HK-2 (cell line): Measurements from ENCODE around the gene CHM.
"Not testable (repeated sequence)": the region's sequence is repeated elsewhere in the genome, so short reads cannot be mapped to it uniquely, and the experiment has no call there.

Source experiments
- DNase-seq: peaks from one replicate; pipeline ENCODE4 v3.0.0-alpha.2; 2018; ENCODE audit not compliant: unreplicated experiment

Gene CHM

DNA sequence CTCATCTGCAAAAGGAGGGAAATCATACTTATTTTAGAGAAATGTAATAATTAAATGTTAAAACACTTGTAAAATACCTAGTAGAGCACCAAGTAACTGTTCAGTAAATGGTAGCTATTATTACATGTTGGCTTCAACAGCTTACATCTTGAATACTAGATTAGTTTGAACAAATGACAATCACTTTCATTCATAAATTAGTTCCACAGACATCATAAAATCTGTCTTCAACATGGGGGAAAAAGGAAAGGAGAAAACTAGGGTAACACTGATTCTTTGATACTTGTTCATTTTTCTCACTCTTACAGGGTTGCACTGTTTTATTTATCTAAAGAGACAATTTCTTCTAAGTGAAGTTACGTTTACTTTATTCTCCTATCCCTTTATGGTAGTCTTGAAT is 51.7 kb downstream of the CHM start:
- DNase-seq = no peak

DNA sequence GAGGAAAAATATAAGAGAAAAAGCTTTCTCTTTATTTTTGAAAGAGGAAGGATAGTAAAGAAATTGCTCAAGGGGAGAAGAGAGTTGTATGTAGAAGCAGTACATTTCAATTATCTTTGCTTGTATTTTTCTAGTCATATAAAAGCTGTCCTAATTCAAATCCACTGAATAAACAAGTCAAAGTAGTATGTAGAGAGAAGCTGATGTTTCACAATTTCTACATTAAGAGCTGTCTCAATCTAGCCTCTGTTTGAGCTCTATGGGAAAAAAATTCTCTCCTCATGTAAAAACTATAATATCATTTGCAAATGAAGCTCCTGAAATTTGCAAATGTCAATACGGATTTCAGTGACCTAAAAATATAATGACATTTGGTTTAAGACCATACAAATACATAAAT is 52.6 kb downstream of the CHM start:
- no peak for DNase-seq

DNA sequence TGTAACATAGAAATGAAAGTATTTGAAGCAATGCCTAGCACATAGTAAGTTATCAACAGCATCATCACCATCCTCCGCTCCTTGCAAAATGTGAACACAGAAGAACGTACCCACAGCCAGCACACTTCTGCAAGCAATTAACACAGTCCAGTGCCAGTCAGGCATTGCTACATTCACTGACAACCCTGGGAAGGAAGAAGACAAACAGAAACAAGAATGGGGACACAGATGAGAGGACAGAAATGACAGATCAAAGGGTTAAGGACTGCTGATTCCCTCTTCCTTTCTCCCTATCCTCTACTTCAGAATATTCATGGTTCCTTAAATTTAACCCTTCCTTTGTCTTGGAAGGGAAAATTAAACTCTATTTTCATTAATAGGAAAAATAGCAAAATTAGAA is 53.1 kb downstream of the CHM start:
- no peak for DNase-seq

DNA sequence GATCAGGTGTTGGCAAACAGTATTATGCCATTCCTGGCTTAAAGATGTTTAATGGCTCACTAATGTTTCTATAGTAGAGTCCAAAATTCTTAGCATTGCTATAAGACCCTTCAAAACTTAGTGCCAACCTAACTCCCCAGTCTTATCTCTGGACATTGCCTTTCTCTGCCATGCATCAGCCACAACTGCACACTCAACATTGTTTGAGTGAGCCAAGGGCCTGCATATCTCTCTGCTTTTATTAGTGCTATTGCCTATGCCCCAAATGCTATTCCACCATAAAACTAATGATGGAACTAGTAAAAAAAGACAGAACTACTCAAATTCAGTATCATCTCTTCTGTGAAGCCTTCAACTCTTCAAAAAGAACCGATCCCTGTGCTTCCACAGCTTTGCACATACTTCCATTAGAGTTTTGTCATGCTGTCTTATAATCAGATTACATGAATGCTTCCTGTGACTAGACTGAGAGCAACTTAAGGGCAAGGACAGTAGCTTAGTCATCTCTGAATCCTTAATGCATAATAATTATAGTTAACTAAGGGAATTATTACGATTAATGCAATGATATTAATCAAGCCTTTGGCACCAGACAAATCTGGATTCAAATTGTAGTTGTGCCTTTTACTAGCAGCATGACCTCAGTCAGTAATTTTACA is 53.7 kb downstream of the CHM start:
- no peak for DNase-seq

DNA sequence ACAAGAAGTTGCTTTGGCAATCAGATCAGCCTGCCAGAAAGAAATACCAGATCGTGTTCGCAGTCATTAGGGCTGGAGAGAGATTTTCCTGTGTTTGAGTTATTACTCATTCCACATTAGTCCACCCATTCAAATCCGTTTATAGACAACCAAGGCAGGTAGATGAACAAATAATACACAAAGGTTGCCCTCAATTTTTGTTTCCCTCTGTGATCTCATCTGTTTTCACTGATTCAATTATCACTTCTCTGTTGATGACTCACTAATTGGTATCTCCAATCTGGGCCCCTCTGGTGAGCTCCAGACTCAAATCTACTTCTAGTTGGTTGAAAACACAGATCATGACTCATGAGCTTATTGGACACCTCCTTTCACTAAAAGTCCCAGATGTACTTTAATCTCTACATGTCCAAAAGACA is 54.5 kb downstream of the CHM start:
- no peak for DNase-seq

DNA sequence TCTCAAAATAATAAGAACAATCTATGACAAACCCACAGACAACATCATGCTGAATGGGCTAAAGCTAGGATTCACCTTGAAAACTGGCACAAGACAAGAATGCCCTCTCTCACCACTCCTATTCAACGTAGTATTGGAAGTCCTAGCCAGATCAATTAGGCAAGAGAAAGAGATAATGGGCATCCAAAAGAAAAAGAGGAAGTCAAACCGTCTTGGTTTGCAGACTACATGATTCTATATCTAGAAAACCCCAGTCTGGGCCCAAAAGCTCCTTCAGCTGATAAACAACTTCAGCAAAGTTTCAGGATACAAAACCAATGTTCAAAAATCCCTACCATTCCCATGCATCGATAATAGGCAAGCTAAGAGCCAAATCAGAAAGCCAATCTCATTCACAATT is 59.0 kb downstream of the CHM start:
- no peak for DNase-seq

DNA sequence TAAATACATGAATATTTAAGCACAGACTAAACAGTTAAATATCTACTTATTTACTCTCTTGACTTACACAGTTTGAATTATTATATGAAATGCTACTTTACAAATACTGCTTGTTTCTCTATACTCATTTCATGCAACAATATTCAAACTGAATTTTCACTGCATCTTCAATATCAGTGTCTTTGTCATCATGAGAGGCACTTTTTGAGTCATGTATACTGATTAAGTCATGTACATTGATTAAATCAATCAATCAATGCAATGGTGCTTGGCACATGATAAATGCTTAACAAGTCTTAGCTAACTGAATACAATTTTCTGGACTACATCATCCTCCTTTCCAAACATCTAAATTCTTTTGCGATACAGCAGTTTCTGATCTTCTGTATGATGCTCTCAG is 67.1 kb downstream of the CHM start:
- DNase-seq = no peak

DNA sequence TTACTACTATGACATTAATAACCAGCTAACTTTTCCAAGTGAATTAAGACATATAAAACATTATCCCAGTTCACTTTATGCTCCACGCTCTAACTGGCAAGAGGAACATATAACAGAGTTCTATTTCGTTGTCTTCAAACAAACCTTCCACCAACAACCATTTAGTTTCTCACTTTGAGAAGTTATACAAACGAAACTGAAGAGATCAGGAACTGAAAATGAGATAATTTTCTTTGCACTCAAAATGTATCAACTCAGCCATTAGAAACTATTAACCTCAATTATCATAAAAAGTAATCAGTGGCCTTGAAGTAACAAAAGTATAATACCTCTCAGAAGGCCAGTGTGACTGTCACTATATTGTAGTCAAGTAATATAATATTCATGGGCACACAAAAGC is 70.1 kb downstream of the CHM start:
- DNase-seq = no peak

DNA sequence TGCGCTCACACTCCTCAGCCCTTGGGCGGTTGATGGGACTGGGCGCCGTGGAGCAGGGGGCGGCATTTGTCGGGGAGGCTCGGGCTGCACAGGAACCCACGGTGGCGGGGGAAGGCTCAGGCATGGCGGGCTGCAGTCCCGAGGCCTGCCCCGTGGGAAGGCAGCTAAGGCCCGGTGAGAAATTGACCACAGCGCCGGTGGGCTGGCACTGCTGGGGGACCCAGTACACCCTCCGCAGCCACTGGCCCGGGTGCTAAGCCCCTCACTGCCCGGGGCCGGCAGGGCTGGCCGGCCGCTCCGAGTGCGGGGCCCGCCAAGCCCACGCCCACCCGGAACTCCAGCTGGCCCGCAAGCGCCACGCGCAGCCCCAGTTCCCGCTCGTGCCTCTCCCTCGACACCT is 75.0 kb downstream of the CHM start:
- not testable (repeated sequence) for DNase-seq

DNA sequence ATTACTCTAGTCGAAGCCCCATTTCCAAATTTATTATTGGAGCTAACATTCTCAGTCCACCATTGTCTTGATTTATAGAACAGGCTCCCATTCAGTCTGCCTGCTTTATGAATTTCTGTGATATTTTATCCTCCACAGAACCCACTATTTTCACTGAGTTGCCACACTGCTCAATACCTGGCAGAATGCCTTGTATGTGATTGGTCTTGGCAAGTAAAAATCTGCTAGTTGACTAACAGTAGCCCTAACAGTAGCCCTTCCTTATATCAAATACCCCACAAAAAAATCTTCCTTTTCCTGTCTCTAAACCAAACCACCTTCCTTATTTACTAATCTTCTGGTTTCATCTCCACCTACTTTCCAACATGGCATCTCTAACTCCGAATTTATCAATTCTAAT is 82.6 kb downstream of the CHM start:
- DNase-seq = no peak

DNA sequence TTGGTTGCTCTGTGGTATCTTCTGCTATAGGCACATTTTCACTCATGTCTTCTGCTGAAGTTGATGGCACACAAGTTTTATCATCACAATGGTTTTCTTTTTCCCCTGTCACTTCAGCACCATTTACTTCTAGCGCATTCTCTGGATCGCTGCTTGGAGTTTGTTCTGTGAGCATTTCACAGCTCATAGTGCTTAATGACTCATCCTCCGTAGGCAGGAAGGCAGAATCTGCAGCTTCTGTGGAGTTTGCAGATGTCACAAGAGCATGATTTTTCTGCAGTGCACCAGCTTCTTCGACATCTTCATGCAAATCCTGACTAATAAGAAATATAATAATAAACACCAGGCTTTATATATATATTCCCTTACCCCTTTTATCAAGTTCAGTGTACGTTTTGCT is 83.6 kb downstream of the CHM start:
- DNase-seq = peak; percentile 11

DNA sequence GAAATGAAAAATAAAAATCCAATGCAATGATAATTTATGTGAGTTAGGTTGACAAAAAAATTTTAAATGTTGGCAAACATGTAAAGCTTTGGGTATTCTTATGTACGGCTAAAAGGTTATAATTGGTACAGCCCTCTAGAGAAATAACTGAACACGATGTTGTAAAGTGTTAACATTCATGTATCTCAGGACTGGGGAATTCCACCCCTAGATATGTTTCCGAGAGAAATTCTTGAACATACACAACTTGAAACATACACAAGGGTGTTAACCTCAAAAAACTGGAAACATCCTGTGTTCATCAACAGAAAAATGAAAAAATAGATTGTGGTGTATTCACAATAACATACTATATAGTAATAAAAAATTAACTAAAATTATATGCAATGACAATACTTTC is 91.8 kb downstream of the CHM start:
- no peak for DNase-seq

DNA sequence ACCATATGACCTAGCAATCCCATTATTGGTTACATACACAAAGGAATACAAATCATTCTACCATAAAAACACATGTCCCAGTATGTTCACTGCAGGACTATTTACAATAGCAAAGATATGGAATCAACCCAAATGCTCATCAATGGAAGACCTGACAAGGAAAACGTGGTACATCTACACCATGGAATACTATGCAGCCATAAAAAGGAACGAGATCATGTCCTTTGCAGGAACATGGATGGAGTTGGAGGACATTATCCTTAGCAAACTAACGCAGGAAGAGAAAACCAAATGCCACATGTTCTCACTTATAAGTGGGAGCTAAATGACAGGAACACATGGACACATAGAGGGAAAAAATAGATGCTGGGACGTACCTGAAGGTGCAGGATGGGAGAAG is 102.6 kb downstream of the CHM start:
- not testable (repeated sequence) for DNase-seq

DNA sequence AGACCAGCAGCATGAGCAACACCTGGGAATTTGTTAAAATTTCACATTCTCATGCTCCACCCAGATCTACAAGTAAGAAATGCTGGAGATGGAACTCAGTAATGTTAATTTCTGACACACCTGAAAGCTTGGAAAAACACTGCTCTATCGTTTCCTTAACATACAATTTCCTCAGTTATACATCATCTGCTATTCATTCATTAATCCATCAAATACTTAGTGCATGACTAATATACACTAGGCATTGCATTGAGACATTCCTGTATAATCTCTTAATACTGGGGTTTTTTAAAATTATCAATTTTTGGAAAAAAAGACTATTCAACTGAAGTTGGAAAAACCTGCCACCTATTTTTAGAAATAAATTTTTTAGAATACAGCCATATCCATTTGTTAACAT is 106.1 kb downstream of the CHM start:
- no peak for DNase-seq

DNA sequence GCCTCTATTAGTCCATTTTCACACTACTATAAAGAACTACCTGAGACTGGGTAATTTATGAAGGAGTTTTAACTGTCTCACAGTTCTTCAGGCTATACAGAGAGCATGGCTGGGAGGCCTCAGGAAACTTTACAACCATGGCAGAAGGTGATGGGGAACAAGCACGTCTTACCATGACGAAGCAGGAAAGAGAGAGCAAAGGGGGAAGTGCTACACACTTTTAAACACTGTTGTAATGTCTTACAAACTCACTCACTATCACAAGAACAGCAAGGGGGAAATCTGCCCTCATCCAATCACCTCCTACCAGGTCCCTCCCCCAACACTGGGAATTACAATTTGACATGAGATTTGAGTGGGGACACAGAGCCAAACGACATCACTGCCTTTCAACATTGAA is 107.4 kb downstream of the CHM start:
- DNase-seq = not testable (repeated sequence)

DNA sequence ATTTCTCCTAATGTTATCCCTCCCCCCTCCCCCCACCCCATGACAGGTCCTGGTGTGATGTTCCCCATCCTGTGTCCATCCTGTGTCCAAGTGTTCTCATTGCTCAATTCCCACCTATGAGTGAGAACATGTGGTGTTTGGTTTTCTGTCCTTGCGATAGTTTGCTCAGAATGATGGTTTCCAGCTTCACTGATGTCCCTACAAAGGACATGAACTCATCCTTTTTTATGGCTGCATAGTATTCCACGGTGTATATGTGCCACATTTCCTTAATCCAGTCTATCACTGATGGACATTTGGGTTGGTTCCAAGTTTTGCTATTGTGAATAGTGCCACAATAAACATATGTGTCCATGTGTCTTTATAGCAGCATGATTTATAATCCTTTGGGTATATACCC is 113.0 kb downstream of the CHM start:
- not testable (repeated sequence) for DNase-seq

DNA sequence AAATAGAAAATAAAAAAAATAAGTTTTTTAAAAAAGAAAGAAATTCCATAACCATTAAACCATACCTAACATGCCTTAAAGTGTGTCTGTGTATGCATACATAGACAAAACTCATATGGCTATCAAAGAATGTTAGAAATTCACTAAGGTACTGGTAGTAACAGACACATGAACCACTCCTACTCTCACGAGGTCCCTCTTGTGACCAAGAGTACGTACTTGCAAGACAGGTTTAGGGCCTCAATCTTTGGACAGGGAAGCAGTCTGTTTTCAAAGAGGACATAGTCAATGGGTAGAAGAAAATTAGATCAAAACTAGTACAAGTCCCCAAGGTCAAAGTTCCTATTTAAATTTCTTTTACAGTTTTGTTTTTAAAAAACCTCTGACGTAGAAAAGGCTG is 117.3 kb downstream of the CHM start:
- no peak for DNase-seq

DNA sequence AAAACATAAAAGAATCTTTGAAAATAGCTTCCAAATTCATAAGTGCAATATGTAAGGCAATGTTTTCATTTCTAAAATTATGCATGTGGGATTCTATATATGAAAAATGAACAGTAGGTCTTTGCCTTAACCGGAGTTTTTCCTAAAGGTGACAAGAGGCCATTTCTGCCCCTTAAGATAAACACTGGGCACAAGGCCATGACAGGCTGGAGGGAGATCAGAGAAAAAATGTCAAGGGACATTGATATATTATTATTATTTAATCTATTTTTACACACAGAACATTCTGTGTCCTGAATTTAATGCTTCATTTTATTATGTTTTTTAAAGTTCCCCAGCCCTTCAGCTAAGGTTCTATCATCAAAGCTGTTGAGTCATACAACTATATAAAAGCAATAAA is 118.8 kb downstream of the CHM start:
- no peak for DNase-seq

DNA sequence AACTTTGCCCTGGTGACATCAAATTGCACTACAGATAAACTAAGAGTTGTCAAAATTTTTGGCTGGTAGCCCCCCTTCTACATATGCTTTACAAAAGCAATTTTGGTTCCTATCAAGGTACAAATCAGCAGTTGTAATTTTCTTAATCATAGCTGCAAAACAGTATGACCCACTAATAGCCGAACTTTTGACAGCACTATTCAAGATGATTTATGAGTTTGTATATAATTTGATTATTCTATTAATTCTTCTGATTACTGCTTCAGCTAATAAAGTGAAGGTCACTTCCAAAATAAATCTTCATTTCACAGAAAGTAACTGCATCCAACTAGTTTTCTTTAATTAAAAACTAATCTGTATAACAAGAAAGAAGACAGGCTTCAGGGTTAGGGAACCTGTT is 119.6 kb downstream of the CHM start:
- no peak for DNase-seq

DNA sequence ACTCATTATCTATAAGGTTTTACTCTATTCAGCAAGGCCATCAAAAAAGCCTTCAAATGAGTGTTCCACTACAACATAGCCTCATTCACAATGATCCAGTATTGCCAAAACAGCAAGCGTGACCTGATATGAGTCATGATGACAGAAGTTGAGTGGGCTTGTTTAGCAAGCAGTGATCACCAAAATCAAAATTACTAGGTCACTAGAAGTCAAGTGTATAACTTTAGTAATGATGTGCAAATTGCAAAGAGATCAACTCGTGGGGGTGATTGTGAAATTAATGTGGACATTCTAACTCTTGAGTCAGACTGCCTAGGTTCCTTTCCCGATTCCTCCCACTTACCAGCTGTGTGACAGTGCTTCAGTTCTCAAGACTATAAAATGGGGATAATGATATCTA is 124.5 kb downstream of the CHM start:
- no peak for DNase-seq

DNA sequence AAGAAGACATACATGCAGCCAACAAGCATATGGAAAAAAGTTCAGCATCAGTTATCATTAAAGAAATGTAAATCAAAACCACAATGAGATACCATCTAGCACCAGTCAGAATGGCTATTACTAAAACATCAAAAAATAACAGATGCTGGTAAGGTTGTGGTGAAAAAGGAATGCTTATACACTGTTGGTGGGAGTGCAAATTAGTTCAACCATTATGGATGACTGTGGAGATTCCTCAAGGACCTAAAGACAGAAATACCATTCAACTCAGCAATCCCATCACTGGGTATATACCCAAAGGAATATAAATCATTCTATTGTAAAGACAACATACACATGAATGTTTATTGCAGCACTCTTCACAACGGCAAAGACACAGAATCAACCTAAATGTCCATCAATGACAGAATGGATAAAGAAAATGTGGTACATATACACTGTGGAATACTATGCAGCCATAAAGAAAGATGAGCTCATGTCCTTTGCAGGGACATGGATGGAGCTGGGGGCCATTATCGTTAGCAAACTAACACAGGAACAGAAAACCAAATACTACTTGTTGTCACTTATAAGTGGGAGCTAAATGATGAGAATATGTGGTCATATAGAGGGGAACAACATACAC is 130.6 kb downstream of the CHM start:
- not testable (repeated sequence) for DNase-seq

DNA sequence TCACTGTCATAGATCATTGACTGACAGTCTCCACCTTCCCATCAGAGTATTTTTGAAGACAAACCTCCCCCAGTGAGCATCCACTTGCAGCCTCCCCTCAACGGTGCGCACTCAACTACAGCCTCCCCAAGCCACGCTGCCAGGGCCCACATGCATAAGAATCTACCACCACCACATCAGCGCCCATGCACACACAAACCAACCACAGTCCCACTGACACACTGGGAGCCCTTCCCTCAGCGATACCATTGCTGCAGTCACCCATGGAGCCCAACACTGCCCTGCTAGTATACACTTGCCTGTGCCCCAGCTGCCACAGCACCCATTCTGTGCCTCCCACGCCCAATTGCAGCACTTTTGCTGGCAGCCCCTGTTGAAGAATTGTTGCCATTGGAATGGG is 132.9 kb downstream of the CHM start:
- DNase-seq = no peak

DNA sequence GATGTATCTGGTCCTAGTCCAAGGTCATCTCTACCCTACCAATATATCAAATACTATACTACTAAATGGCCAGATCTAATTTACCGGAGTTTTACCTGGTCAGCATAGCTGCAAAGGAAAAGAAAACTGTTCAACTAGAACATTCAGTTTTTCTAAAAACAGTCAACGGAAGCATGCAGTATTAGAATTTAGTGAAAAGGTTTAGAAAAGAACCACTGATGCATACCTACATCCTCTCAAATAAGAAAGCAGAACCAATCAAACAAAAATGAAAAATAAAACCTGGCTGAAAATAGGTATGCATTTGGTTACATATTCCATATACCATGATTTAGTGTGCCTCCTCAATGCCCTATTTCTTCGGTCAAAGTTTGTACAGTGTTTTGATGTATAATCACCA is 140.0 kb downstream of the CHM start:
- no peak for DNase-seq

DNA sequence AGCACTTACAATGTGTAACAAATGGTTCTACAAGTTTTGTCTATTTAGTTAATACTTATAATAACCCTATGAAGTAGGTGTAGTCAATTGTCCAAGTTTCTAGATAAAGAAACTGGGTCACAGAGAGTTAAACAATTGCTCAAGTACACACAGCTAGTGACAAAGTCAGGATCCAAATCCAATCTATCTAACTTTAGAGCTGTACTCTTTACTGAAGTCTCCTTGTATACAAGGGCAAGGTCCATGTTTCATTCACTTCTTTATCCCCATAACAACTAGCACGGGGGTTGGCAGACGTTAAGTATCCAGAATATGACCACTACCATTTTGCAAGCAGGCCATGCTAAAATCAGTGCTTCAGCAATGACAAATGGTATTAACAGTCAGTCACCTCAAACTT is 141.0 kb downstream of the CHM start:
- DNase-seq = no peak
